ENCODE measurements around the gene PAK5. TPM values are rescaled to one million over a fixed set of nuclear protein-coding genes. Genes with fewer than 3 reads are reported as not detected.

The PAK5 gene
- total RNA-seq, 1 donor from 2014 or later: not detected

- no peak overlapping the region for H3K4me3 ChIP-seq
- peaks cover 41% of the 10 kb centered on the region for H3K4me1 ChIP-seq
- no peak for TF ChIP-seq CTCF (IDR thresholded peaks at IDR 0.05; ENCODE audit: borderline replicate concordance)
- intact Hi-C loops (cut with micrococcal nuclease): no loop called here
- DNase-seq: no peak
- H3K27ac ChIP-seq (replicated peaks): no peak overlapping the region
- H3K27me3 ChIP-seq (ENCODE audit: low read depth): peaks cover 100% of the 10 kb centered on the region
- H3K36me3 ChIP-seq: no peaks in the 10 kb centered on the region
- no peaks in the 10 kb centered on the region for H3K9me3 ChIP-seq (replicated peaks)
These were observed 328.0 kb downstream of the PAK5 start for GRCh38 chr20:9510911-9511310.

GRCh38 chr20:9509246-9509645, 329.6 kb downstream of the PAK5 start:
- H3K36me3 ChIP-seq: no peaks in the 10 kb centered on the region
- H3K9me3 ChIP-seq (replicated peaks): no peaks in the 10 kb centered on the region
- peaks cover 24% of the 10 kb centered on the region for H3K4me1 ChIP-seq
- peaks cover 100% of the 10 kb centered on the region for H3K27me3 ChIP-seq (ENCODE audit: low read depth)
- intact Hi-C loops (cut with micrococcal nuclease): no loop called here
- DNase-seq: no peak
- TF ChIP-seq CTCF (IDR thresholded peaks at IDR 0.05; ENCODE audit: borderline replicate concordance): no peak
- H3K27ac ChIP-seq (replicated peaks): no peak overlapping the region
- H3K4me3 ChIP-seq: no peak overlapping the region

GRCh38 chr20:9508696-9509178, 330.1 kb downstream of the PAK5 start:
- peaks cover 97% of the 10 kb centered on the region for H3K27me3 ChIP-seq (ENCODE audit: low read depth)
- H3K4me3 ChIP-seq: no peak overlapping the region
- H3K36me3 ChIP-seq: no peaks in the 10 kb centered on the region
- no peak for TF ChIP-seq CTCF (IDR thresholded peaks at IDR 0.05; ENCODE audit: borderline replicate concordance)
- H3K27ac ChIP-seq (replicated peaks): no peak overlapping the region
- no peaks in the 10 kb centered on the region for H3K9me3 ChIP-seq (replicated peaks)
- DNase-seq: no peak
- intact Hi-C loops (cut with micrococcal nuclease): no loop called here
- peaks cover 22% of the 10 kb centered on the region for H3K4me1 ChIP-seq

GRCh38 chr20:9508240-9508661, 330.6 kb downstream of the PAK5 start:
- intact Hi-C loops (cut with micrococcal nuclease): no loop called here
- no peaks in the 10 kb centered on the region for H3K9me3 ChIP-seq (replicated peaks)
- H3K36me3 ChIP-seq: no peaks in the 10 kb centered on the region
- H3K4me1 ChIP-seq: peaks cover 22% of the 10 kb centered on the region
- H3K27me3 ChIP-seq (ENCODE audit: low read depth): peaks cover 92% of the 10 kb centered on the region
- no peak for TF ChIP-seq CTCF (IDR thresholded peaks at IDR 0.05; ENCODE audit: borderline replicate concordance)
- H3K4me3 ChIP-seq: no peak overlapping the region
- no peak overlapping the region for H3K27ac ChIP-seq (replicated peaks)
- no peak for DNase-seq

GRCh38 chr20:9507544-9508239, 331.2 kb downstream of the PAK5 start:
- intact Hi-C loops (cut with micrococcal nuclease): no loop called here
- Histone ChIP-seq H3K36me3 (no peaks in the 10 kb centered on the region), H3K27ac (replicated peaks) (no peak overlapping the region), H3K4me3 (no peak overlapping the region), H3K9me3 (replicated peaks) (no peaks in the 10 kb centered on the region), H3K4me1 (peaks cover 22% of the 10 kb centered on the region), H3K27me3 (ENCODE audit: low read depth) (peaks cover 86% of the 10 kb centered on the region)
- DNase-seq: no peak
- TF ChIP-seq CTCF (IDR thresholded peaks at IDR 0.05; ENCODE audit: borderline replicate concordance): no peak
